ENCODE data around the gene ELMO2.

GRCh38 chr20:46398963-46399362 lies 7.5 kb downstream of the ELMO2 start:
- TF ChIP-seq ZNF274 (IDR thresholded peaks at IDR 0.05; ENCODE audit: low read depth, low read length) (no peak), YY1 (IDR thresholded peaks at IDR 0.05; ENCODE audit: insufficient read depth, insufficient read length) (no peak), SUZ12 (IDR thresholded peaks at IDR 0.05; ENCODE audit: extremely low read depth, insufficient read depth, insufficient read length) (no peak)
